HG02588 (cell line): Measurements from ENCODE around the gene RAPH1.

Source experiments
- ATAC-seq: cut with Tn5 transposase; IDR thresholded peaks from one replicate; pipeline ENCODE4 v1.9.1; 2021; ENCODE audit warnings: mild to moderate bottlenecking, moderate library complexity; ENCODE audit not compliant: unreplicated experiment

The RAPH1 gene, protein sequence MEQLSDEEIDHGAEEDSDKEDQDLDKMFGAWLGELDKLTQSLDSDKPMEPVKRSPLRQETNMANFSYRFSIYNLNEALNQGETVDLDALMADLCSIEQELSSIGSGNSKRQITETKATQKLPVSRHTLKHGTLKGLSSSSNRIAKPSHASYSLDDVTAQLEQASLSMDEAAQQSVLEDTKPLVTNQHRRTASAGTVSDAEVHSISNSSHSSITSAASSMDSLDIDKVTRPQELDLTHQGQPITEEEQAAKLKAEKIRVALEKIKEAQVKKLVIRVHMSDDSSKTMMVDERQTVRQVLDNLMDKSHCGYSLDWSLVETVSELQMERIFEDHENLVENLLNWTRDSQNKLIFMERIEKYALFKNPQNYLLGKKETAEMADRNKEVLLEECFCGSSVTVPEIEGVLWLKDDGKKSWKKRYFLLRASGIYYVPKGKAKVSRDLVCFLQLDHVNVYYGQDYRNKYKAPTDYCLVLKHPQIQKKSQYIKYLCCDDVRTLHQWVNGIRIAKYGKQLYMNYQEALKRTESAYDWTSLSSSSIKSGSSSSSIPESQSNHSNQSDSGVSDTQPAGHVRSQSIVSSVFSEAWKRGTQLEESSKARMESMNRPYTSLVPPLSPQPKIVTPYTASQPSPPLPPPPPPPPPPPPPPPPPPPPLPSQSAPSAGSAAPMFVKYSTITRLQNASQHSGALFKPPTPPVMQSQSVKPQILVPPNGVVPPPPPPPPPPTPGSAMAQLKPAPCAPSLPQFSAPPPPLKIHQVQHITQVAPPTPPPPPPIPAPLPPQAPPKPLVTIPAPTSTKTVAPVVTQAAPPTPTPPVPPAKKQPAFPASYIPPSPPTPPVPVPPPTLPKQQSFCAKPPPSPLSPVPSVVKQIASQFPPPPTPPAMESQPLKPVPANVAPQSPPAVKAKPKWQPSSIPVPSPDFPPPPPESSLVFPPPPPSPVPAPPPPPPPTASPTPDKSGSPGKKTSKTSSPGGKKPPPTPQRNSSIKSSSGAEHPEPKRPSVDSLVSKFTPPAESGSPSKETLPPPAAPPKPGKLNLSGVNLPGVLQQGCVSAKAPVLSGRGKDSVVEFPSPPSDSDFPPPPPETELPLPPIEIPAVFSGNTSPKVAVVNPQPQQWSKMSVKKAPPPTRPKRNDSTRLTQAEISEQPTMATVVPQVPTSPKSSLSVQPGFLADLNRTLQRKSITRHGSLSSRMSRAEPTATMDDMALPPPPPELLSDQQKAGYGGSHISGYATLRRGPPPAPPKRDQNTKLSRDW

DNA sequence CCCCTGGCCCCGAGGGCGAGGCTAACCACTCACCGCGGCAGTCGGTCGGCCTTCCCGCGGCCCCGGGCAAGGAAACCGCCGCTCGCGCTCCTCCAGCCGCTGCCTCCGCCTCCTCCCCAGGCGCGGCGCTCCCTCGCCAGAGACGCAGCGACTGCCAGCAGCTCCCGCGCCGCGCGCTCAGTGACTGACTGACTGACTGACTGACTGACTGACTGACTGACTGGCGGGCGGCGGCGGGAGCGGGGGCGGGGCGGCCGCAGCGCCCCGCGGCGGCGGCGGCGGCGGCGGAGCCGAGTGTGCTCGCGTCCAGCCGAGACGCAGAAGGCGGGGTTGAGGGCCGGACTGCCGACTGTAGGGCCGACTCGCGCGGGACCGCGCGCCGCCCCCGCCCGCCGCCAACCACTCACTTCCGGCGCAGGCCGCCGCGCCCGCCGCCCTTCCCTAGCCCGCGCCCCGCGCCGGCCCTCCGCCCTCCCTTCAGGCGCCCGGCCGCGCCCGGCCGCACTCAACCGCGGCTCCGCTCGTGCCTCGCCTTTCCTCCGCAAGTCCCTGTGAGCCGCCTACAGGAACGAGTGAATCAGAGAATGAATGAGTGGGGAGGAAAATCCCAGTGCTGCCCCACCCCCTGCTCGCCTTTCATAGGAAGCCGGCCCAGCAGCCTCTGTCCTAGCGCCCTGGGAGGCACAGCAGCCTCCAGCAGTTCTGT, at the start of gene RAPH1:
RAPH1 (minus strand) TSS at position 224 of the 706 bp plus-strand sequence. CDS start 39,948 bp downstream, outside the sequence.
- peak; percentile 61 for ATAC-seq

DNA sequence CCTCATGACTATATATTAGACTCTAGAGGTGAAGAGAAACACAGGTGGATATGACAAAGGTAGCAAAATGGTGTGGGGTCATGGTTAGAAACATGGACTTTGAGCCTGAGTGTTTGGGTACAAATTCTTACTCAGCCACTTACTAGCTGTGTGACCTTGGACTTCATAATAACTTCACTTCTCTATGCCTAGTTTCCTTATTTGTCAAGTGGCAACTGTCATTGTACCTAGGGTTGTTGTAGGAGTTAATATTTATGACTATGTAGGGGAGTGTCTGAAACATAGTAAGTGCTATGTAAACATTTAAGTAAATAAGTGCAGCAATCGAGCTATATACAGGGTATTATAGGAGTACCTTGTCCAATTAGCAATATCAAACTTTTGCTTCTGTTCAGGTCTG, 49.7 kb upstream of the RAPH1 start:
- ATAC-seq, result no peak

GRCh38 chr2:203583701-203584100, 48.6 kb upstream of the RAPH1 start:
- ATAC-seq, result peak; percentile 52

DNA sequence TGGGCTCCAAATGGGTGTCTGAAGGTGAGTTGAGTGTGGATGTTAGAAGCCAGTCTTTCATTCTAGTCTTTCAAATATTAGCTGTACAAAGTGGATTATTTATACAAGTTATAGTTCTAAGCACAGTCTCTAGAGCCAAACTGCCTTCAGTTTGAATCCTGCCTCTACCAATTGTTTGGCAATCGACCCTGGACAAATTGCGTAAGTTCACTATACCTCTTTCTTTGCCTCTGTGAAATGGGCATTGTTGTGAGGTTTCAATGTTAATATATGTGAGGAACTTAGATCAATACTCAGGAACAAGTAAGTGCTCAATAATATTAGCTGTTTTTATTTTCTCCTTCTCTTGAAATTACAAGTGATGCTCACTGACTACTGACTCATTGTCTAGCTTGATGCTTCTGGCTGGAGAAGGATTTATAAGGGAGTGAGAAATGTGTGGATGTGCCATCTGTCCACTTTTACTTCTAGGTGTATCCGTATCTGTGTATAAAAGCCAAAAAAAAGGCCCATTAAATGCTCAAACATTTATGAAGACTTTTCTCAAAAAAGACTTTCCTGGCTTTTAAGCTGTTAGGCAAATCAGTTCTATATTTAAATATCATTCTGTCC, 48.1 kb upstream of the RAPH1 start:
- no peak for ATAC-seq

DNA sequence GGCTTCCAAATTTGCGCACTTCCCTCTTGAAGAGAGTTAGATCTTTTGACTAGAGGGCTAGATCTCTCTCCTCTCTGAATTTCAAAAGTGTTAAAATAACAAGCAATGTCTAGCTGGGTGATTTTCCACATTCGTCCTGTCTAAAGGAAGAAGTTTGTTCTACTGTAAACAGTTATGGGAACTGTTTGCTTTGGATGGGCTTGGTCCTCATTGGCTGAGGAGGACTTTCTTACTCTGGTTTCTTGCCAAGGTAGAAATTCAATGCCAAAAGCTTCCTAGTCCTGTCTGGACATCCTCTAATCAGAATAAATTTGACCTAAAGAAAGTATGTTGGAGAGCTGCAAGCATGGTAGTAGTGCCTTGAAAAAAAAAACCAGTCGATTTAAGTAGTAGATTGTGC, 47.4 kb upstream of the RAPH1 start:
- ATAC-seq, result no peak

DNA sequence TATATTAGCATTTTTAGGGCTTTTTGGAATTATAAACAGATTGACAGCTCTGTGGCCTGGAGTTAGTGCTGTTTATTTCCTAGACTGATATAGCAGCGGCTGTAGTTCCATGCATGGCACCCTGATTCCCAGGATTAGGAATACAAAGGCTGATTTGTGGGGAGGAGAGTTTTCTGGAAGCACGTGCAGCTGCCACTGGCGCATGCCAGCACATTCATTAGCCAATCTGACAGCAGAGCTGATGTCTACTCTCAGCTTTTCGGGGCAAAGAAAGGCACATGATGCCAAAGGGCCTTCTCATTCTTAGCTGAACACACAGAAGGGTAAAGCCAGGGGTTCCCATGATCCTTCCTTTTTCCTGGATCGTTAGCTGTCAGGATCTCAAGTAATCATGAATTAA, 45.7 kb upstream of the RAPH1 start:
- ATAC-seq, result no peak

DNA sequence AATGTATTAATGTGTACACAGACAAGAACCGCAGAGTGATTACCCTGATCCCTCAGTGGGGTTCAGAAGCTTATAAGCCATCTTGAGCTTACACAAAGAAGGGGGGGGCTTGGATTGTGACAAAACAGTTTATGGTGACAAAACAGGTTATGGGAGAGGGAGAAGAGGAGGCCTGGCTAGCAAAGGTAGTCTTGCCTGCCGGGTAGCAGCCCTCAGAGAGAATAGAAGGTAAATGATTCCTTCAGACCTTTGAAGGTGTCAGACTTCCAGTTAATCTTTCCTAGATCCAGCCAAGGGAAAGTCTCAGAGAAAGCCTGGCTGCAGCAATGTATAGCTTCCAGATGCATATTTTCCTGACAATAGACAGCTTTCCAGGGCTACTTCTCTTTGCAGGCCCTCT, 44.6 kb upstream of the RAPH1 start:
- ATAC-seq, result no peak

GRCh38 chr2:203578759-203579643, 43.9 kb upstream of the RAPH1 start:
- peak; percentile 93 for ATAC-seq

DNA sequence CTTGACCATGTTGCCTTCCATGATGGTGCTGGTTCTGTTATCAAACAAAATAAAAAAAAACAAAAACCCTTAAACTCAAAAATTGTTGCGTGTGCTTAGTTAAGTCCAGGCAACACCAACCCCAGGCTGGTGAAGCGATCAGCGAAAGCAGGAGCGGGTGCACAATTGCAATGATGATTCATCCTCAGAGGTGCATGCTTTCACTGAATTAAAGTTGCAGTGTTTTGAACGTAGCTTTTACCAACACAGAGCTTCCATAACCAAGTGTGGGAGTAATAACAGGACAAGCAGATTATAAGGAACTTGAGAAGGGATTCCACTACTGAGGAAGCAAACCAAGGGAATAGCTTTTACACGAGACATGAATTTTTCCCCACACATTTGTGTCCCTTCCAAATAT, 39.7 kb upstream of the RAPH1 start:
- ATAC-seq, result no peak

- ATAC-seq, result no peak
Measured at GRCh38 chr2:203572316-203572715, 37.2 kb upstream of the RAPH1 start.

DNA sequence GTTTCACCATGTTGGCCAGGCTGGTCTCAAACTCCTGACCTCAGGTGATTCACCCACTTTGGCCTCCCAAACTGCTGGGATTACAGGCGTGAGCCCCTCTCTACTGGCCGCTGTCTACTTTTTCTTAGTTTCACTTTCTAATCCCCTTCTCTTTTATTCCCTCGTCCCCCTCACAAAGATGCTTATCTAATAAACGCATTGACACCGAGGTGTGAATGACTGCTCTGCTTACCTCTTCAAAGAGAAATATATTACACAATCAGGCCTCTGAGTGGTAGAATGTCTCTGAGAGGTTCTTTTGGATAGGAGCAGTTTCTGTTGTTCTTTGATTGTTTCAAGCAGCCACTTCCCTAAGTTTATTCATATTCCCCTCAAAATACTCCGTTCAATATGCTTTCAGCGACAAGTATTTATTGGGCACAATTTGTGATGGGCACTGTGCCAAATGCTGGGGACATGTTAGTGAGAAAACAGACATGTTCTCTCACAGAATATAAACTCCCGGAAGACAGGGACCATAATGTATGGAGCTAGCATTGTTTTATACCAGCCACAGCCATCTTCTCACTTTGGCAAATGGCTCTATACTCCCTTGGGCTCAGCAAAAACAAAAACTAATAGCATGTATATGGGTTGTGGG, 34.7 kb upstream of the RAPH1 start:
- no peak for ATAC-seq

DNA sequence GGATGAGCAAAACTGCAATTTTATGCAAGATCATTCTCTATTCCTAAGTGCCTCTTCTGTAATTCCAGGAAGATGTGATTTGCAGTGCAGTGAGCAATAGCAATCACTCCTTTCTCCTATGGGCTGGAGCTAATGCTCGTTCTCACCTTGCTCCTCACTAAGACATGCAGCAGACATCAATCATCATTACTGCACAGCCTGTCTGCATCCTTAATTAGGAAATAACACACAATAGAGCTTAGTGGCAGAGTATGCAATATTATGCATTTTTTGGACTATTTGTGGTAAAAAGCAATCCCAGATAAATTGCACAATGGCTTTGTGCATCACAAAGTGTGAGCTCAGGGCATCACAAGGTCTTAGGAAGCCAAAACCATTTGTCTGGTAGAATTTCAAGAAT, 32.6 kb upstream of the RAPH1 start:
- no peak for ATAC-seq

DNA sequence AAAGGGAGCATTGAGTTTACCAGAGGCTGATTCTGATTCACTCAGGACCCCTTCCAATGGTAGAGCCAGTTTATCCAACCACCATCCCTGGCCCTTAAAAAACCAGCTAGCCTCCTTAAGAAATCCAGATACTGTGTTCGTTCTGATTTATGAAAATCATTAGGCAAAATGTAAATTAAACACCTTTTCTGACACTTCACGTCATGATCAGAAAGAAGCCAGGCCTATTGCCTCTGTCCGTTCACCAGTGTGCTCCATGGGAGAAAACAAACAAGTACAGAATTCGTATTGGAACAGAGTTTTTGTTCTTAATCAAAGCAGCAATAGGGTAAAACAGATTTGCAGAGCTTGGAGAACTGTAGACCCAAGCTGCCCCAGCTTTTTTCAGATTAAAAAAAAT, 31.1 kb upstream of the RAPH1 start:
- ATAC-seq, result no peak

DNA sequence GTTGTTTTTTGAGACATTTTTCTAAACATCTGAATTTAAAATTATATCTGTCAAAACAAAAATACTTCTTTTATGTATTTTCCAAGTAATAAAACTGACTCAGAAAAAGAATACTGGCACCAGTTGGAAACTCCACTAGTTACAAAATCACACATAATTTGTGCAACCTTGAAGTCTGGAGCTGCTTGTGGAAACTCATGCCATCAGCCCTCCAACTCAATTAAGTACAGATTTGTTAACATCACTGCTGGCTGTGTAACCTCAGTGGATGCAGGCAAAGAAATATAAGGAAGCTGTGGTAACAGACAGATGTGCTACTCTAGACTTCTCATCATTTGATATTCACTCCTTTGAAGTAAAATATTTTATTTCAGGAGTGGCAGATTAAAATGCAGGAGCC, 30.0 kb upstream of the RAPH1 start:
- no peak for ATAC-seq

DNA sequence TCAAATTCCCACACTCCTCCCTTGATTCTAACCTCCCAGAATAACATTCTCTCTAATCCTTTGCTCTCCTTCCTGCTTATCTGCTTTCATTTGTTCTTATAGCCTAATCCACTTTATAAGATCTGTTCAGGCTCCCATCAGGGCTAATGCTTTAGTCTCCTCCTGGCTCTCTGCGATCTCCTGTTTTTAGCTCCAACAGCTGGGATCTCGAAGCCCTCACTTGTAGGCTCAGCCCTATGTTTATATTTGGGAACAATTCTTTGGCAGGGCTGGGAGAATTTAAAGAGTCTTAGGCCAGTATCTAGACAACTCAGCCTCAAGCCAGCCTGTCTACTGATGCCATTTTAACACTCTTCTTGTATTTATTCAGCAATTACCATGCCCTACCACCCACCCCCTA, 27.2 kb upstream of the RAPH1 start:
- no peak for ATAC-seq

GRCh38 chr2:203559641-203560040, 24.5 kb upstream of the RAPH1 start:
- no peak for ATAC-seq

DNA sequence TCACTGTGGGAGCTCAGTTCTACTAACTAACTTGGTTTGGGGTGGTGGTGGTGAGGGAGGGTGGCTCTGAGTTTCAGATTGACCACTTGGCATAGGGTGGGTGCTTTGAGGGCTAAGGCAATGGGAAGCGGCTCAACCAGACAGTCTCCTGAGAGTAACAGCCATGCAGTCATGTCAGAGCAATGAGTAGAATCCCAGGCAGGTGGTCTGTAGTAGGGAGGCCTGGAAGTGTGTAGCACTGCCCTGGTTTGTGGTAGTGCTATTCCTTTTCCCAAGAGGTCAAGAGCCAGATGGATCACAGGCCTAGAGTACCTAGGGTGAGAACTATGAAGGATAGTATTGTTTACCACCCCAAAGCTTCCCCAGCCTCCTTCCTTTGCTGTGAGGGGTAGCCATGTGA, 18.7 kb upstream of the RAPH1 start:
- no peak for ATAC-seq

GRCh38 chr2:203551778-203552177, 16.7 kb upstream of the RAPH1 start:
- ATAC-seq, result no peak

DNA sequence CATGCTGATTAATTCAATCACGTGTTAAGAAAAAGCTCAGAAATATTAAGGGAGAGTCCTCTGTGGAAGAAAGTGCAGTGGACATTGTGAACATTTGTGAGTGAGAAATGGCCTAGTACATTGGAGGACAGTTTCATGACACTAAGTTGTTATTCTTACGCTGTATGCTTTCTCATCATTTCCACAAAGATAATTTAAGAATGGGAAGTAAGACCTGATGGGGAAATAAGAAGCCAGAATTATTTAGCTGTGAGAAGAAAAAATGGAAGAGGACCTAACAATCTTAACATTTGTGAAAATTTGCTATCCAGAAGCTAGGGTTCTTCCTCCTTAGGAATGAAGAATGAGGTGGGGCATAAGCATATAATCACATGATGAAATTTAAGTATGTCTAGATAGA, 15.2 kb upstream of the RAPH1 start:
- no peak for ATAC-seq
